ENCODE results near the gene CCDC9B. TPM values are rescaled to one million over a fixed set of nuclear protein-coding genes. Genes with fewer than 3 reads are reported as not detected.

CCDC9B gene
- polyA plus RNA-seq, 2 of the 4 experiments (the other 2 are of a cell fraction): 1.9 to 23.4 TPM

GRCh38 chr15:40287505-40287904, 53.2 kb downstream of the CCDC9B start:
- no peak overlapping the region for H3K27ac ChIP-seq
- no peak overlapping the region for H3K4me3 ChIP-seq
- WGBS (ENCODE audit: missing lambda C conversion rate): 82% methylated on average over 3 of the region's 3 CpGs
- peaks cover 15% of the 10 kb centered on the region; the same call in 2 of the 3 replicates for H3K4me1 ChIP-seq
- H3K4me2 ChIP-seq: peak overlapping the region; percentile 30; the same call in 1 of the 3 replicates
- DNase-seq (ENCODE audit: low read depth in 1 of 2, low spot score in 1 of 2): no peak
- H3K9me3 ChIP-seq: no peaks in the 10 kb centered on the region
- ATAC-seq: no peak
- FAIRE-seq: no peak
- ChIA-PET CTCF (interaction anchor here (0.9 to 7.2 kb wide), 7 partner anchors 14 to 70 kb away, joined by 3 to 55 read pairs (median 7); partner anchors contain the start of gene PLCB2), POLR2A (no interaction called here)
- TF ChIP-seq ZFP36 (IDR thresholded peaks at IDR 0.05; ENCODE audit: borderline replicate concordance, partially characterized antibody) (no peak), ZSCAN20 (CRISPR knock-in tag; IDR thresholded peaks at IDR 0.05) (no peak), E2F6 (IDR thresholded peaks at IDR 0.05; ENCODE audit: borderline replicate concordance, low read depth) (no peak), HMGXB4 (CRISPR knock-in tag; IDR thresholded peaks at IDR 0.05; ENCODE audit: borderline replicate concordance) (no peak), RFX5 (IDR thresholded peaks at IDR 0.05) (no peak), HDAC2 (IDR thresholded peaks at IDR 0.05) (no peak), CHD2 (IDR thresholded peaks at IDR 0.05; ENCODE audit: low read length, partially characterized antibody) (no peak)

- H3K4me1 ChIP-seq: peaks cover 15% of the 10 kb centered on the region; the same call in 2 of the 3 replicates
- H3K4me2 ChIP-seq: no peak overlapping the region
- 93% methylated on average over 3 of the region's 7 CpGs for WGBS (ENCODE audit: missing lambda C conversion rate)
- CTCF ChIA-PET: interaction anchor here (1.0 to 7.2 kb wide), 6 partner anchors 9 to 58 kb away, joined by 3 to 48 read pairs (median 4); no protein-coding TSS in a partner anchor
- DNase-seq (ENCODE audit: low read depth in 1 of 2, low spot score in 1 of 2) (no peak), FAIRE-seq (no peak), ATAC-seq (no peak)
- POLR2A ChIA-PET: no interaction called here
- no peaks in the 10 kb centered on the region for H3K9me3 ChIP-seq
- H3K27ac ChIP-seq: no peak overlapping the region
- no peak overlapping the region for H3K4me3 ChIP-seq
- no peak for TF ChIP-seq FOXS1 (CRISPR knock-in tag; IDR thresholded peaks at IDR 0.05)
- TF ChIP-seq SREBF2 (IDR thresholded peaks at IDR 0.05): no peak
- TF ChIP-seq ZSCAN20 (CRISPR knock-in tag; IDR thresholded peaks at IDR 0.05): no peak
- TF ChIP-seq HDAC2 (IDR thresholded peaks at IDR 0.05): no peak
- no peak for TF ChIP-seq BHLHE40 (IDR thresholded peaks at IDR 0.05; ENCODE audit: low read depth, low read length)
- TF ChIP-seq FOSL2 (IDR thresholded peaks at IDR 0.05): no peak
- no peak for TF ChIP-seq FOSL2 (CRISPR knock-in tag; IDR thresholded peaks at IDR 0.05)
- no peak for TF ChIP-seq HOXA7 (CRISPR knock-in tag; IDR thresholded peaks at IDR 0.05)
- no peak for TF ChIP-seq NFE2L2 (conservative IDR thresholded peaks at IDR 0.05; ENCODE audit: low read length)
- TF ChIP-seq TP53 (CRISPR knock-in tag; IDR thresholded peaks at IDR 0.05): no peak
Observed at GRCh38 chr15:40286794-40287193, 53.9 kb downstream of the CCDC9B start.

GRCh38 chr15:40286061-40286532, 54.6 kb downstream of the CCDC9B start:
- POLR2A ChIA-PET: no interaction called here
- Histone ChIP-seq H3K4me2 (no peak overlapping the region), H3K4me3 (no peak overlapping the region), H3K27ac (0 out of 6 replicates have a peak overlapping the region, but pooled peaks of 1 of the 2 experiments have one; percentile 31), H3K9me3 (no peaks in the 10 kb centered on the region), H3K4me1 (peaks cover 15% of the 10 kb centered on the region; the same call in 2 of the 3 replicates)
- FAIRE-seq: no peak
- no peak for DNase-seq (ENCODE audit: low read depth in 1 of 2, low spot score in 1 of 2)
- CTCF ChIA-PET: interaction anchor here (0.7 to 2.3 kb wide), 7 partner anchors 9 to 135 kb away, joined by 3 to 18 read pairs (median 4); no protein-coding TSS in a partner anchor
- no peak for ATAC-seq
- no peak for TF ChIP-seq HOXB5 (CRISPR knock-in tag; IDR thresholded peaks at IDR 0.05)
- no peak for TF ChIP-seq FOXS1 (CRISPR knock-in tag; IDR thresholded peaks at IDR 0.05)
- no peak for TF ChIP-seq ZSCAN20 (CRISPR knock-in tag; IDR thresholded peaks at IDR 0.05)
- no peak for TF ChIP-seq KDM1A (IDR thresholded peaks at IDR 0.05; ENCODE audit: low read depth)
- no peak for TF ChIP-seq E2F6 (IDR thresholded peaks at IDR 0.05; ENCODE audit: borderline replicate concordance, low read depth)
- TF ChIP-seq SREBF2 (IDR thresholded peaks at IDR 0.05): no peak
- no peak for TF ChIP-seq FOSL2 (IDR thresholded peaks at IDR 0.05)
- no peak for TF ChIP-seq FOSL2 (CRISPR knock-in tag; IDR thresholded peaks at IDR 0.05)
- no peak for TF ChIP-seq CHD2 (IDR thresholded peaks at IDR 0.05; ENCODE audit: low read length, partially characterized antibody)
- no peak for TF ChIP-seq TFCP2L1 (CRISPR knock-in tag; IDR thresholded peaks at IDR 0.05)
- TF ChIP-seq ESRRA (IDR thresholded peaks at IDR 0.05; ENCODE audit: borderline replicate concordance, low read length): no peak
- no peak for TF ChIP-seq CBX8 (IDR thresholded peaks at IDR 0.05)
- 67% methylated on average over 6 of the region's 7 CpGs for WGBS (ENCODE audit: missing lambda C conversion rate)
